AG09319 (cell line): Measurements from ENCODE around the gene BAHD1.

Experiments used
- DNase-seq: peaks from one replicate; pipeline ENCODE4 v3.0.0-alpha.2; 2010; ENCODE audit warnings: low read depth; ENCODE audit errors: extremely low read depth
- CTCF ChIP-seq: IDR thresholded peaks from 2 replicates; pipeline ENCODE4 v1.5.1; 2011; ENCODE audit warnings: low read depth, mild to moderate bottlenecking, inconsistent platforms, low read length, moderate library complexity

BAHD1 gene

GRCh38 chr15:40481341-40482074 is 40.8 kb downstream of the BAHD1 start:
- no peak for DNase-seq
- no peak for TF ChIP-seq CTCF

GRCh38 chr15:40483919-40484318 is 43.2 kb downstream of the BAHD1 start:
- no peak for TF ChIP-seq CTCF
- DNase-seq: no peak

- no peak for TF ChIP-seq CTCF
Observed at GRCh38 chr15:40486066-40486770, 45.5 kb downstream of the BAHD1 start.

GRCh38 chr15:40487816-40488682 is 47.3 kb downstream of the BAHD1 start:
- no peak for DNase-seq
- TF ChIP-seq CTCF: no peak

More at GRCh38 chr15:40486066-40486770, 45.5 kb downstream of the BAHD1 start:
- DNase-seq: no peak

GRCh38 chr15:40489274-40490175 is 48.8 kb downstream of the BAHD1 start:
- TF ChIP-seq CTCF: no peak
- DNase-seq: no peak

- no peak for TF ChIP-seq CTCF
- DNase-seq: no peak
Observed at GRCh38 chr15:40493089-40493840, 52.5 kb downstream of the BAHD1 start.
